ENCODE results near the gene AMPD2. TPM values are rescaled to one million over a fixed set of nuclear protein-coding genes. Genes with fewer than 3 reads are reported as not detected.

Gene AMPD2
- total RNA-seq, 1 experiment from 2014 or later = 72.3 TPM

GRCh38 chr1:109589177-109589576 is 30.5 kb upstream of the AMPD2 start:
- no peaks in the 10 kb centered on the region for H3K4me1 ChIP-seq (ENCODE audit: low read length)
- no peaks in the 10 kb centered on the region for H3K9me2 ChIP-seq (replicated peaks; ENCODE audit: insufficient read depth, low read length)
- H3K4me3 ChIP-seq (ENCODE audit: low read length) = no peak overlapping the region
- DNase-seq = no peak
- H2AFZ ChIP-seq (ENCODE audit: low read length) = no peak overlapping the region
- H3K27ac ChIP-seq (ENCODE audit: low read length) = no peak overlapping the region
- no peaks in the 10 kb centered on the region for H4K20me1 ChIP-seq (ENCODE audit: insufficient read depth, low read depth, low read length)
- H3K9me3 ChIP-seq (ENCODE audit: low read length) = no peaks in the 10 kb centered on the region
- no peak overlapping the region for H3K4me2 ChIP-seq (ENCODE audit: low read depth, low read length, poor library complexity, severe bottlenecking)
- peaks cover 59% of the 10 kb centered on the region for H3K36me3 ChIP-seq (ENCODE audit: insufficient read depth, low read length)
- H3K79me2 ChIP-seq (ENCODE audit: low read length) = peaks cover 13% of the 10 kb centered on the region
- no peak overlapping the region for H3K9ac ChIP-seq (ENCODE audit: low read length)
- no peaks in the 10 kb centered on the region for H3K27me3 ChIP-seq (ENCODE audit: low read length)

- Histone ChIP-seq H2AFZ (ENCODE audit: low read length) (no peak overlapping the region), H3K4me2 (ENCODE audit: low read depth, low read length, poor library complexity, severe bottlenecking) (no peak overlapping the region), H3K4me1 (ENCODE audit: low read length) (no peaks in the 10 kb centered on the region), H3K27ac (ENCODE audit: low read length) (no peak overlapping the region), H4K20me1 (ENCODE audit: insufficient read depth, low read depth, low read length) (no peaks in the 10 kb centered on the region), H3K9ac (ENCODE audit: low read length) (no peak overlapping the region), H3K79me2 (ENCODE audit: low read length) (peaks cover 8% of the 10 kb centered on the region), H3K27me3 (ENCODE audit: low read length) (no peaks in the 10 kb centered on the region), H3K36me3 (ENCODE audit: insufficient read depth, low read length) (peaks cover 58% of the 10 kb centered on the region), H3K9me2 (replicated peaks; ENCODE audit: insufficient read depth, low read length) (no peaks in the 10 kb centered on the region), H3K4me3 (ENCODE audit: low read length) (no peak overlapping the region), H3K9me3 (ENCODE audit: low read length) (no peaks in the 10 kb centered on the region)
- DNase-seq = no peak
These were observed 30.0 kb upstream of the AMPD2 start for GRCh38 chr1:109589679-109590078.

- Histone ChIP-seq H3K27ac (ENCODE audit: low read length) (no peak overlapping the region), H3K9me2 (replicated peaks; ENCODE audit: insufficient read depth, low read length) (no peaks in the 10 kb centered on the region), H3K4me1 (ENCODE audit: low read length) (no peaks in the 10 kb centered on the region), H3K36me3 (ENCODE audit: insufficient read depth, low read length) (peaks cover 43% of the 10 kb centered on the region; the same call in 1 of the 2 replicates), H4K20me1 (ENCODE audit: insufficient read depth, low read depth, low read length) (no peaks in the 10 kb centered on the region), H2AFZ (ENCODE audit: low read length) (no peak overlapping the region), H3K79me2 (ENCODE audit: low read length) (0 out of 2 replicates have a peak, but pooled peaks cover 3% of the 10 kb centered on the region), H3K4me2 (ENCODE audit: low read depth, low read length, poor library complexity, severe bottlenecking) (no peak overlapping the region), H3K27me3 (ENCODE audit: low read length) (no peaks in the 10 kb centered on the region), H3K4me3 (ENCODE audit: low read length) (no peak overlapping the region), H3K9me3 (ENCODE audit: low read length) (no peaks in the 10 kb centered on the region), H3K9ac (ENCODE audit: low read length) (no peak overlapping the region)
- no peak for DNase-seq
These were observed 26.7 kb upstream of the AMPD2 start for GRCh38 chr1:109592916-109593315.

GRCh38 chr1:109595531-109595930 is 24.1 kb upstream of the AMPD2 start:
- Histone ChIP-seq H3K9me3 (ENCODE audit: low read length) (no peaks in the 10 kb centered on the region), H3K9me2 (replicated peaks; ENCODE audit: insufficient read depth, low read length) (no peaks in the 10 kb centered on the region), H2AFZ (ENCODE audit: low read length) (no peak overlapping the region), H3K79me2 (ENCODE audit: low read length) (0 out of 2 replicates have a peak, but pooled peaks cover 3% of the 10 kb centered on the region), H3K4me2 (ENCODE audit: low read depth, low read length, poor library complexity, severe bottlenecking) (no peak overlapping the region), H3K36me3 (ENCODE audit: insufficient read depth, low read length) (peaks cover 48% of the 10 kb centered on the region; the same call in 1 of the 2 replicates), H3K27ac (ENCODE audit: low read length) (no peak overlapping the region), H3K4me1 (ENCODE audit: low read length) (no peaks in the 10 kb centered on the region), H4K20me1 (ENCODE audit: insufficient read depth, low read depth, low read length) (no peaks in the 10 kb centered on the region), H3K9ac (ENCODE audit: low read length) (no peak overlapping the region), H3K4me3 (ENCODE audit: low read length) (no peak overlapping the region), H3K27me3 (ENCODE audit: low read length) (no peaks in the 10 kb centered on the region)
- no peak for DNase-seq

- H3K27me3 ChIP-seq (ENCODE audit: low read length) = no peaks in the 10 kb centered on the region
- no peak overlapping the region for H3K9ac ChIP-seq (ENCODE audit: low read length)
- no peaks in the 10 kb centered on the region for H3K9me2 ChIP-seq (replicated peaks; ENCODE audit: insufficient read depth, low read length)
- H3K27ac ChIP-seq (ENCODE audit: low read length) = no peak overlapping the region
- H2AFZ ChIP-seq (ENCODE audit: low read length) = no peak overlapping the region
- H3K4me1 ChIP-seq (ENCODE audit: low read length) = no peaks in the 10 kb centered on the region
- H3K36me3 ChIP-seq (ENCODE audit: insufficient read depth, low read length) = peaks cover 32% of the 10 kb centered on the region; the same call in 1 of the 2 replicates
- DNase-seq = no peak
- H3K4me2 ChIP-seq (ENCODE audit: low read depth, low read length, poor library complexity, severe bottlenecking) = no peak overlapping the region
- no peaks in the 10 kb centered on the region for H3K9me3 ChIP-seq (ENCODE audit: low read length)
- no peaks in the 10 kb centered on the region for H3K79me2 ChIP-seq (ENCODE audit: low read length)
- no peak overlapping the region for H3K4me3 ChIP-seq (ENCODE audit: low read length)
- no peaks in the 10 kb centered on the region for H4K20me1 ChIP-seq (ENCODE audit: insufficient read depth, low read depth, low read length)
These were observed 21.5 kb upstream of the AMPD2 start for GRCh38 chr1:109598156-109598555.

- no peak overlapping the region for H2AFZ ChIP-seq (ENCODE audit: low read length)
- H3K9me2 ChIP-seq (replicated peaks; ENCODE audit: insufficient read depth, low read length) = no peaks in the 10 kb centered on the region
- no peak overlapping the region for H3K27ac ChIP-seq (ENCODE audit: low read length)
- H3K4me3 ChIP-seq (ENCODE audit: low read length) = no peak overlapping the region
- peaks cover 27% of the 10 kb centered on the region; the same call in 1 of the 2 replicates for H3K36me3 ChIP-seq (ENCODE audit: insufficient read depth, low read length)
- no peaks in the 10 kb centered on the region for H3K9me3 ChIP-seq (ENCODE audit: low read length)
- H3K4me2 ChIP-seq (ENCODE audit: low read depth, low read length, poor library complexity, severe bottlenecking) = no peak overlapping the region
- H3K4me1 ChIP-seq (ENCODE audit: low read length) = no peaks in the 10 kb centered on the region
- H3K79me2 ChIP-seq (ENCODE audit: low read length) = no peaks in the 10 kb centered on the region
- no peaks in the 10 kb centered on the region for H4K20me1 ChIP-seq (ENCODE audit: insufficient read depth, low read depth, low read length)
- H3K9ac ChIP-seq (ENCODE audit: low read length) = no peak overlapping the region
- no peak for DNase-seq
- H3K27me3 ChIP-seq (ENCODE audit: low read length) = no peaks in the 10 kb centered on the region
These were observed 21.0 kb upstream of the AMPD2 start for GRCh38 chr1:109598655-109599054.

- H3K36me3 ChIP-seq (ENCODE audit: insufficient read depth, low read length) = peaks cover 5% of the 10 kb centered on the region; the same call in 1 of the 2 replicates
- no peaks in the 10 kb centered on the region for H3K9me2 ChIP-seq (replicated peaks; ENCODE audit: insufficient read depth, low read length)
- DNase-seq = no peak
- H3K4me2 ChIP-seq (ENCODE audit: low read depth, low read length, poor library complexity, severe bottlenecking) = no peak overlapping the region
- H3K9me3 ChIP-seq (ENCODE audit: low read length) = no peaks in the 10 kb centered on the region
- H3K4me1 ChIP-seq (ENCODE audit: low read length) = 0 out of 2 replicates have a peak, but pooled peaks cover 6% of the 10 kb centered on the region
- no peak overlapping the region for H2AFZ ChIP-seq (ENCODE audit: low read length)
- no peaks in the 10 kb centered on the region for H4K20me1 ChIP-seq (ENCODE audit: insufficient read depth, low read depth, low read length)
- no peak overlapping the region for H3K4me3 ChIP-seq (ENCODE audit: low read length)
- H3K79me2 ChIP-seq (ENCODE audit: low read length) = no peaks in the 10 kb centered on the region
- H3K27me3 ChIP-seq (ENCODE audit: low read length) = no peaks in the 10 kb centered on the region
- no peak overlapping the region for H3K9ac ChIP-seq (ENCODE audit: low read length)
- no peak overlapping the region for H3K27ac ChIP-seq (ENCODE audit: low read length)
These were observed 16.4 kb upstream of the AMPD2 start for GRCh38 chr1:109603229-109603628.

GRCh38 chr1:109605381-109605780 is 14.3 kb upstream of the AMPD2 start:
- 0 out of 2 replicates have a peak, but pooled peaks cover 6% of the 10 kb centered on the region for H3K4me1 ChIP-seq (ENCODE audit: low read length)
- no peak for DNase-seq
- no peak overlapping the region for H3K27ac ChIP-seq (ENCODE audit: low read length)
- no peaks in the 10 kb centered on the region for H4K20me1 ChIP-seq (ENCODE audit: insufficient read depth, low read depth, low read length)
- H3K4me3 ChIP-seq (ENCODE audit: low read length) = no peak overlapping the region
- H3K9me3 ChIP-seq (ENCODE audit: low read length) = no peaks in the 10 kb centered on the region
- no peaks in the 10 kb centered on the region for H3K9me2 ChIP-seq (replicated peaks; ENCODE audit: insufficient read depth, low read length)
- no peaks in the 10 kb centered on the region for H3K79me2 ChIP-seq (ENCODE audit: low read length)
- H3K4me2 ChIP-seq (ENCODE audit: low read depth, low read length, poor library complexity, severe bottlenecking) = no peak overlapping the region
- no peaks in the 10 kb centered on the region for H3K27me3 ChIP-seq (ENCODE audit: low read length)
- H3K36me3 ChIP-seq (ENCODE audit: insufficient read depth, low read length) = no peaks in the 10 kb centered on the region
- no peak overlapping the region for H3K9ac ChIP-seq (ENCODE audit: low read length)
- H2AFZ ChIP-seq (ENCODE audit: low read length) = no peak overlapping the region

GRCh38 chr1:109609881-109610280 is 9.8 kb upstream of the AMPD2 start:
- H3K27ac ChIP-seq (ENCODE audit: low read length) = no peak overlapping the region
- H3K9me3 ChIP-seq (ENCODE audit: low read length) = no peaks in the 10 kb centered on the region
- H3K4me2 ChIP-seq (ENCODE audit: low read depth, low read length, poor library complexity, severe bottlenecking) = no peak overlapping the region

More at GRCh38 chr1:109609881-109610280, 9.8 kb upstream of the AMPD2 start:
- Histone ChIP-seq H3K4me3 (ENCODE audit: low read length) (no peak overlapping the region), H3K9me2 (replicated peaks; ENCODE audit: insufficient read depth, low read length) (no peaks in the 10 kb centered on the region), H4K20me1 (ENCODE audit: insufficient read depth, low read depth, low read length) (no peaks in the 10 kb centered on the region), H2AFZ (ENCODE audit: low read length) (no peak overlapping the region), H3K4me1 (ENCODE audit: low read length) (peaks cover 17% of the 10 kb centered on the region), H3K27me3 (ENCODE audit: low read length) (no peaks in the 10 kb centered on the region), H3K9ac (ENCODE audit: low read length) (no peak overlapping the region), H3K36me3 (ENCODE audit: insufficient read depth, low read length) (no peaks in the 10 kb centered on the region), H3K79me2 (ENCODE audit: low read length) (no peaks in the 10 kb centered on the region)
- no peak for DNase-seq
